Esophagus muscularis mucosa (tissue), 3 donors: ENCODE data around the gene HDGFL2.

Experiments used
- CTCF ChIP-seq, 3 experiments: fragments of 200-600 bp in 2 of 3; fragments of 450-650 bp in 1 of 3; sonication (generic) in 2 of 3; IDR thresholded peaks; one replicate each; pipeline ENCODE4 v1.5.1; 2017 to 2019; ENCODE audit warnings: antibody characterized with exemption in 3 of 3, mild to moderate bottlenecking in 2 of 3, moderate library complexity in 1 of 3
- POLR2A ChIP-seq: fragments of 450-650 bp; IDR thresholded peaks from one replicate; pipeline ENCODE4 v1.6.1; 2017; ENCODE audit warnings: antibody characterized with exemption, moderate library complexity, mild to moderate bottlenecking, low read depth

DNA sequence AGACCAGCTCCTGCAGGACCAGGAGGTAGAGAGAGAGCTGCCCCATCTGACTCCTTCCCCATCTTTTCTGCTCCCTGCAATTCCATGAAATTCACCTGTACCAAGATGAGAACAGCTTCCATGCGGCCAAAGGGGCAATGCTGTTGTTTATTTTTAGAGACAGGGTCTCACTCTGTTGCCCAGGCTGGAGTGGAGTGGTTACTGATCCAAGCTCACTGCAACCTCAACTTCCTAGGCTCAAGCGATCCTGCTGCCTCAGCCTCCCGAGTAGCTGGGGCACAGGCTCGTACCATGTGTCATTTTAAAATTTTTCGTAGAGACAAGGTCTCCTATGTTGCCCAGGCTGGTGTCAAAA, 49.8 kb downstream of the HDGFL2 start:
- no peak for TF ChIP-seq POLR2A
- no peak for TF ChIP-seq CTCF (IDR thresholded peaks at IDR 0.05)
